Raji (cell line): ENCODE data around the gene FAHD2A.

Source experiments
- POLR2A ChIP-seq: IDR thresholded peaks from 2 replicates; pipeline ENCODE4 v1.6.1; 2011; ENCODE audit warnings: low read depth, low read length, control low read depth; ENCODE audit not compliant: insufficient read depth

FAHD2A gene

GRCh38 chr2:95372845-95373244 lies 29.7 kb upstream of the FAHD2A start:
- TF ChIP-seq POLR2A = no peak

- no peak for TF ChIP-seq POLR2A
Measured at GRCh38 chr2:95374029-95374428, 28.5 kb upstream of the FAHD2A start.

- TF ChIP-seq POLR2A = no peak
Measured at GRCh38 chr2:95374451-95374920, 28.0 kb upstream of the FAHD2A start.

GRCh38 chr2:95374921-95375471 lies 27.5 kb upstream of the FAHD2A start:
- TF ChIP-seq POLR2A = no peak

- no peak for TF ChIP-seq POLR2A
Measured at GRCh38 chr2:95375532-95376150, 26.9 kb upstream of the FAHD2A start.

- TF ChIP-seq POLR2A = no peak
Measured at GRCh38 chr2:95376311-95377215, 25.9 kb upstream of the FAHD2A start.

- no peak for TF ChIP-seq POLR2A
Measured at GRCh38 chr2:95377216-95378123, 25.0 kb upstream of the FAHD2A start.

GRCh38 chr2:95379371-95379831 lies 23.1 kb upstream of the FAHD2A start:
- TF ChIP-seq POLR2A = no peak

- TF ChIP-seq POLR2A = no peak
Measured at GRCh38 chr2:95380280-95380679, 22.2 kb upstream of the FAHD2A start.

GRCh38 chr2:95380731-95381130 lies 21.8 kb upstream of the FAHD2A start:
- TF ChIP-seq POLR2A = no peak

GRCh38 chr2:95381212-95382191 lies 21.0 kb upstream of the FAHD2A start:
- no peak for TF ChIP-seq POLR2A

GRCh38 chr2:95382192-95382591 lies 20.3 kb upstream of the FAHD2A start:
- no peak for TF ChIP-seq POLR2A

GRCh38 chr2:95382686-95383634 lies 19.5 kb upstream of the FAHD2A start:
- TF ChIP-seq POLR2A = no peak

GRCh38 chr2:95383635-95384027 lies 18.9 kb upstream of the FAHD2A start:
- no peak for TF ChIP-seq POLR2A
